Ovary (tissue), 9 donors: Measurements from ENCODE around the gene HHAT. TPM values are rescaled to one million over a fixed set of nuclear protein-coding genes. Genes with fewer than 3 reads are reported as not detected.

Experiments used
- DNase-seq, 5 donors: peaks; one replicate each; pipeline ENCODE4 v3.0.0-alpha.2; 2019 to 2020
- H3K27ac ChIP-seq, 2 donors: fragments of 200-600 bp; one replicate each; pipeline versions ENCODE4 v1.5.1 to v1.8.0; 2019 to 2022
- H3K27me3 ChIP-seq: fragments of 200-600 bp; one replicate; pipeline ENCODE4 v1.8.0; 2022
- H3K36me3 ChIP-seq: fragments of 200-600 bp; sonication (generic); one replicate; pipeline ENCODE4 v1.5.1; 2019
- H3K4me1 ChIP-seq: one replicate; pipeline ENCODE4 v1.8.1; 2013; ENCODE audit warnings: mild to moderate bottlenecking, moderate library complexity; ENCODE audit not compliant: insufficient read depth
- H3K4me3 ChIP-seq: fragments of 200-600 bp; sonication (generic); one replicate; pipeline ENCODE4 v1.5.1; 2017
- H3K9me3 ChIP-seq, 2 donors: fragments of 200-600 bp in 1 of 2; sonication (generic) in 1 of 2; one replicate each; pipeline versions ENCODE4 v1.5.1 to v1.8.1; 2013 to 2019; ENCODE audit warnings: mild to moderate bottlenecking in 1 of 2, moderate library complexity in 1 of 2
- EP300 ChIP-seq: sonication (generic); formaldehyde crosslinking; IDR thresholded peaks from one replicate; pipeline ENCODE4 v1.6.1; 2017; ENCODE audit warnings: antibody characterized with exemption
- POLR2A ChIP-seq: fragments of 450-650 bp; IDR thresholded peaks from one replicate; pipeline ENCODE4 v1.6.1; 2017; ENCODE audit warnings: antibody characterized with exemption, mild to moderate bottlenecking, moderate library complexity
- WGBS, 3 donors: extraction: QIAGEN DNeasy Blood & Tissue Kit in 1 of 3; methylation state at CpG; one replicate each; pipeline versions ENCODE4 v1.1.5 to v1.1.7; 2013 to 2017; 5-methylcytosine and 5-hydroxymethylcytosine counted together
- intact Hi-C, 4 donors: fragments of 100-400 bp; cut with DNase I; formaldehyde crosslinking; loops; one replicate each; pipeline versions ENCODE4 v1.11.0 to v1.15.1; 2022 to 2023
- polyA plus RNA-seq, 2 donors: library from polyadenylated mRNA; stranded (reverse); fragments of 200-250 nt in 1 of 2; fragments of 350-450 nt in 1 of 2; fragmentation: Illumina TruSeq in 1 of 2; extraction: RNeasy Lipid Tissue Mini Kit (QIAGEN cat#74804) in 1 of 2; gene quantifications; one replicate each; pipeline ENCODE4 v1.2.3, GENCODE V29; 2013 to 2014
- total RNA-seq, 7 donors: library from RNA; depleted of rRNA in 2 of 7; stranded (reverse); fragments of >200 nt in 2 of 7; fragmentation: NEBNext Ultra II Directional in 3 of 7; extraction: Animal tissue kit (Norgen Biotek cat#: 25700) in 3 of 7; gene quantifications; one replicate each; pipeline versions ENCODE4 v1.1.0 to v1.2.4, GENCODE V29; 2016 to 2023
- TF ChIP-seq, protein P1 (sequence below), 3 donors: fragments of 450-650 bp in 2 of 3; fragments of 200-600 bp in 1 of 3; IDR thresholded peaks; one replicate each; pipeline versions ENCODE4 v1.5.1 to v1.8.0; 2016 to 2022; ENCODE audit warnings: antibody characterized with exemption in 3 of 3, mild to moderate bottlenecking in 1 of 3
- donor health status: DM: no; HTN: no; CAD: no; lungs with moderate emphysema.
- donor health status: DM: no; HTN: no; CAD: no.
- donor health status: Bipolar disorder and iron deficiency.
- donor health status: DM: yes; HTN: yes; CAD: no.
- donor health status: DM: no; HTN: no; CAD: no.
- donor health status: DM: yes; HTN: yes; CAD: no.

The HHAT gene
- total and polyA plus RNA-seq, 9 donors, result 2.1 to 10.5 (median 4.1) TPM

DNA sequence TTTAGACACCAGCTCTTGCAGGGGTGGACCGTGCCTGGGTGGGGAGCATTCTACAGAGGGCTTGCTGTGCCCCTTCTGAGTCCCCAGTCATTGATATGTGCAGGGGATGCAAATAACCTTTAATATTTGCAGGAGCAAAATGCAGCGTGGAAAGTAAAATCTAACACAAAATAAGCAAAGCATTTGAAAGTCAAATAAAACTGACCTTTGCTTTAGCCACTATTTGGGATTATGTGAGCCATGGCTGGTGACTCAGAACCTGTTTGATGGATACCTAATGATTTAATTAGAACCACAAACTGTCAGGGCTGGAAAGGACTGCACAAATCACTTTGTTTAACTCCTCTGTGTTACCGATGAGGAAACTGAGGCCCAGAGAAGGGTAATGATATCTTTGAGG is 377.5 kb downstream of the HHAT start:
- TF ChIP-seq, protein P1, sequence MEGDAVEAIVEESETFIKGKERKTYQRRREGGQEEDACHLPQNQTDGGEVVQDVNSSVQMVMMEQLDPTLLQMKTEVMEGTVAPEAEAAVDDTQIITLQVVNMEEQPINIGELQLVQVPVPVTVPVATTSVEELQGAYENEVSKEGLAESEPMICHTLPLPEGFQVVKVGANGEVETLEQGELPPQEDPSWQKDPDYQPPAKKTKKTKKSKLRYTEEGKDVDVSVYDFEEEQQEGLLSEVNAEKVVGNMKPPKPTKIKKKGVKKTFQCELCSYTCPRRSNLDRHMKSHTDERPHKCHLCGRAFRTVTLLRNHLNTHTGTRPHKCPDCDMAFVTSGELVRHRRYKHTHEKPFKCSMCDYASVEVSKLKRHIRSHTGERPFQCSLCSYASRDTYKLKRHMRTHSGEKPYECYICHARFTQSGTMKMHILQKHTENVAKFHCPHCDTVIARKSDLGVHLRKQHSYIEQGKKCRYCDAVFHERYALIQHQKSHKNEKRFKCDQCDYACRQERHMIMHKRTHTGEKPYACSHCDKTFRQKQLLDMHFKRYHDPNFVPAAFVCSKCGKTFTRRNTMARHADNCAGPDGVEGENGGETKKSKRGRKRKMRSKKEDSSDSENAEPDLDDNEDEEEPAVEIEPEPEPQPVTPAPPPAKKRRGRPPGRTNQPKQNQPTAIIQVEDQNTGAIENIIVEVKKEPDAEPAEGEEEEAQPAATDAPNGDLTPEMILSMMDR (IDR thresholded peaks at IDR 0.05), result no peak
- TF ChIP-seq POLR2A, result no peak
- no peak for TF ChIP-seq EP300
- no peak for DNase-seq
- no peak overlapping the region for H3K4me3 ChIP-seq
- no peak overlapping the region for H3K27ac ChIP-seq
- H3K36me3 ChIP-seq, result no peaks in the 10 kb centered on the region
- 69 to 84% (median 76%) methylated on average over 3 of the region's 3 CpGs for WGBS, 3 donors
- no peaks in the 10 kb centered on the region for H3K4me1 ChIP-seq
- H3K27me3 ChIP-seq, result no peaks in the 10 kb centered on the region
- intact Hi-C loops, result no loop called here
- H3K9me3 ChIP-seq, result no peaks in the 10 kb centered on the region

DNA sequence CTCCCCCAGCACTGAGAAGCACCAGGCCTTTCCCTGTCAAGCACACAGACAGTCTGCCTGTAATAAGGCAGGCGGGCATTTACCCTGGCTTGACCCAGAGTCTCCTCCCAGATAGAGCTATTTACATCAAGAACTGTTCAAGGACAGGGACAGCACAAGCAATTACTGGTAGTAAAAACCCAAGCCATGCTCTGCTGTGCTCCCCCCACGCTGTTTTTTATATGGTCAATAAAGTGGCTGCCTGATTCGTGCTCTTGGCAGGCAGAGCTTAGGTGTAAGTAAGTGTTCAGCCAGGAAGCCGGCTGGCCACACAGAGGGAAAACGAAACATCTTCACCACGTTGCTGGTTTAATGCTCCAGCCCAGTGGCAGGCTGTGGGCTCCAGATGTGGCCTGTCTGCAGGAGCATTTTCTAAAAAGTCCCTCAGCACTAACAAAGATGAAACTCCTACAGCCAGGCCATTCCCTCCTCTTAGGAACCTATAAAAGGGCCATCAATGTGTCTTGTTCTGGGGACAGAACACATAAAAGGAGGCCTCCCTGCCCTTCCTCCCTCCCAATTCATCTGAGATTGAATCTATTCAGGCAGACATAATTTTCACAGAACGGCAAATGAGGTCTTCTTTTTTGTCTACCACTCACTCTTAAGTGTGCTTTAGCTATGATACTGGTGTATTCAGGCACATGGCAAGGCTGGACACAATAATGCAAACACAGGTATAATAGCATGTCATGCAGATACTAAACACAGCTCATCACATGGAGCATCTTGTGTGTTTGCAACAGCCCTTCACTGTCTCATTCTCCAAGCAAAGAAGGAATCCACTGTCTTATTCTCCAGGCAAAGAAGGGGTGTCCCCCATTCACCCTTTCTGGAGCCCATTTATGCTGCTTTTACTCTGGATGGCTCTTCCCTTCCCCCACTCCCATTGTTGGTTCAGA is 378.9 kb downstream of the HHAT start:
- TF ChIP-seq, protein P1 (IDR thresholded peaks at IDR 0.05), result no peak
- TF ChIP-seq EP300 (no peak), POLR2A (no peak)
- Histone ChIP-seq H3K36me3 (no peaks in the 10 kb centered on the region), H3K27ac (no peak overlapping the region), H3K4me3 (no peak overlapping the region), H3K4me1 (no peaks in the 10 kb centered on the region), H3K9me3 (no peaks in the 10 kb centered on the region), H3K27me3 (no peaks in the 10 kb centered on the region)
- DNase-seq, result no peak
- 27 to 35% (median 34%) methylated on average over 7 of the region's 7 CpGs for WGBS, 3 donors
- intact Hi-C loops, result no loop called here

DNA sequence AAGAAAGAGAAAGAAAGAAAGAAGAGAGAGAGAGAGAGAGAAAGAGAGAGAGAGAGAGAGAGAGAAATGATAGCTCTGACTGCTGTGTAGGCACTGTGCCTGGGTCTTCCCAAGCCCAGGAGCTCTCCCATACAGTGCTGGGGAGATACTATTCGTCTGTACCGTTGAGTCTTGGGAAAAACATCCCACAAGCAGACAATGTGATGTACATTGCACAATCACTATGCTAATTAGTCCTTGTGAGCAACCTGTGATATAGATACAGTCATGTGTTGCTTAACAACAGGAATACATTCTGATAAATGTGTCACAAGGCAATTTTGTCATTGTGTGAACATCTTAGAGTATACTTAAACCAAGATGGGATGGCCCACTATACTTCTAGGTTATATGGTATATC is 381.0 kb downstream of the HHAT start:
- Histone ChIP-seq H3K4me1 (no peaks in the 10 kb centered on the region), H3K4me3 (no peak overlapping the region), H3K9me3 (no peaks in the 10 kb centered on the region), H3K36me3 (no peaks in the 10 kb centered on the region), H3K27ac (no peak overlapping the region), H3K27me3 (no peaks in the 10 kb centered on the region)
- DNase-seq, result no peak
- TF ChIP-seq POLR2A, result no peak
- TF ChIP-seq EP300, result no peak
- TF ChIP-seq, protein P1 (IDR thresholded peaks at IDR 0.05), result no peak
- WGBS, 3 donors, result 79 to 83% (median 81%) methylated on average over 2 of the region's 2 CpGs
- intact Hi-C loops, result no loop called here

DNA sequence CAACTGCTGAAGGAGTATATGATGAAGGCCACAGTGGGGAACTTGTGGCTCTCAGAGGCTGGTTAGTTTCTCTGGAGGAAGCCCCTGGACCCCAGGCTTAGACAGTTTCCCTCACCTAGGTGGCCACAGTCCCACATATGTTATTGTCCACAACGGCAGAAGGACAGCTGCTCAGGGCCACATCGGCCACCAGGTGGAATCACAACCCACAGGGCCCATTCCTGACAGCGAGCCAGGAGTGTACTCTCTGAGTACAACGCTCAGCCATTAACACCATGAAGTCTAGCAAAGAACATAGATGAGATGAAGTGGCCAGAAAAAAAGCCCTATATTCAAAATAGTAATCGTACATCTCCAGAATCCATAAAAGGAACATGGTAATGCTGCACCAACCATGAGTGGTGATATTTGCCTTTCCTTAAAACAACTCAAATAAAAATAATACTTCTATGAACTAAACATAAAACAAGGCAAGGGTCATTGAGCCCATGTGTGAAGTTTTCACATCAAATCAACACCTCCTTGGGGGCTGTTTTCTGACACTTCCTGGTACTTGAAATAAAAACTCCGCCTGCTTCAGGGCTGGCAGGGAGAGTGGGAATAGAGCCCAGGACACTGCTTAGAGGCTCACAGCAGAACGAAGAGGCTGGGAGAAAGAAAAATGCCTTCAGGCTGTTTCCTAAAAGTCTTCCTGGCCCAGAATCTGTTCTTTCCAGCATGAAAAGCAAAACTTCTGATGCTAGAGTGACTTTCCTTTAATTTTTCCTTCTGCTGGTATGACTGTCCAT is 383.3 kb downstream of the HHAT start:
- intact Hi-C loops, result no loop called here

More for the DNA sequence above, 383.3 kb downstream of the HHAT start:
- WGBS, 3 donors, result 50 to 64% (median 60%) methylated on average over 7 of the region's 7 CpGs
- no peak overlapping the region for H3K4me3 ChIP-seq
- no peak overlapping the region for H3K27ac ChIP-seq
- H3K36me3 ChIP-seq, result no peaks in the 10 kb centered on the region
- no peak for DNase-seq
- TF ChIP-seq, protein P1 (IDR thresholded peaks at IDR 0.05), result no peak
- TF ChIP-seq EP300 (no peak), POLR2A (no peak)
- H3K4me1 ChIP-seq, result no peaks in the 10 kb centered on the region
- H3K9me3 ChIP-seq, result no peaks in the 10 kb centered on the region
- no peaks in the 10 kb centered on the region for H3K27me3 ChIP-seq
